T1000 (cell line): Measurements from ENCODE around the gene ABCG8.
"Not testable (repeated sequence)": the region's sequence is repeated elsewhere in the genome, so short reads cannot be mapped to it uniquely, and the experiment has no call there.

ENCODE experiments used
- DNase-seq: peaks from one replicate; lab custom pipeline; 2025; ENCODE audit warnings: mixed read lengths; lab: John Stamatoyannopoulos, UW

ABCG8 gene

DNA sequence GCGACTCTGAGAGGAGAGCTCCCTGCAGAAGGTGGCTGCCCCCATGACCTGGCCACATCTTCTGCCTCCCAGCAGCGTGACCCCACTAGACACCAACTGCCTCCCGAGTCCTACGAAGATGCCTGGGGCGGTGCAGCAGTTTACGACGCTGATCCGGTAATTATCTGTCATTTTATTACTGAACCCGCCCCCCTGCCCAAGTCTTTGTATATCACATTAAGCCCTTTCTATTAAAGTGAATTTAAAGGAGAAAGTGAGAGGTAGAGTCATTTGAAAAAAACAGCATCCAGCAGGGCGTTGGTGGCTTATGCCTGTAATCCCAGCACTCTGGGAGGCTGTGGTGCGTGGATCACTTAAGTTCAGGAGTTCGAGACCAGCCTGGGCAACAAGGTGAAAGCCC, 33.4 kb downstream of the ABCG8 start:
- DNase-seq = no peak

DNA sequence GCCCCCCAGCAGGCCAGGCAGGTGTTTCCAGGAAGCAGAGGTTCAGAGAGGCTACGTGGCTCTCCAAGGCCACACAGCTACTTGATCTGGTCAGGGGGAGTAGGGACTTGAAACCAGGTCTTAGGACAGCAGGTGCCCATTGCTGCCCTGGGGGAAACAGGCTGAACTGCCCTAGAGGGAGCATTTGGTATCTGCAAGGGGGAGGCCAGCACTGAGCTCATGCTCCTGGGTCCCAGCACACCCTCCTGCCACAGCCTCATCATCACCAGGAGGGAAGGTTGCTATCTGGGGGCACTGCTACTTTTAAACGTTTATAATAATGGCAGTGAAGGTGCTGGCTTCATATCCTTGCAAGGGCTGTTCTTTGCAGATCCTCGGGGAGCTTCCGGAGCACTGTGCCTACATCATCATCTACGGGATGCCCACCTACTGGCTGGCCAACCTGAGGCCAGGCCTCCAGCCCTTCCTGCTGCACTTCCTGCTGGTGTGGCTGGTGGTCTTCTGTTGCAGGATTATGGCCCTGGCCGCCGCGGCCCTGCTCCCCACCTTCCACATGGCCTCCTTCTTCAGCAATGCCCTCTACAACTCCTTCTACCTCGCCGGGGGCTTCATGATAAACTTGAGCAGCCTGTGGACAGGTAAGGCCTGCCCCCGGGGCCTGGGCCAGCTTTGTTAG, 36.1 kb downstream of the ABCG8 start:
- no peak for DNase-seq

DNA sequence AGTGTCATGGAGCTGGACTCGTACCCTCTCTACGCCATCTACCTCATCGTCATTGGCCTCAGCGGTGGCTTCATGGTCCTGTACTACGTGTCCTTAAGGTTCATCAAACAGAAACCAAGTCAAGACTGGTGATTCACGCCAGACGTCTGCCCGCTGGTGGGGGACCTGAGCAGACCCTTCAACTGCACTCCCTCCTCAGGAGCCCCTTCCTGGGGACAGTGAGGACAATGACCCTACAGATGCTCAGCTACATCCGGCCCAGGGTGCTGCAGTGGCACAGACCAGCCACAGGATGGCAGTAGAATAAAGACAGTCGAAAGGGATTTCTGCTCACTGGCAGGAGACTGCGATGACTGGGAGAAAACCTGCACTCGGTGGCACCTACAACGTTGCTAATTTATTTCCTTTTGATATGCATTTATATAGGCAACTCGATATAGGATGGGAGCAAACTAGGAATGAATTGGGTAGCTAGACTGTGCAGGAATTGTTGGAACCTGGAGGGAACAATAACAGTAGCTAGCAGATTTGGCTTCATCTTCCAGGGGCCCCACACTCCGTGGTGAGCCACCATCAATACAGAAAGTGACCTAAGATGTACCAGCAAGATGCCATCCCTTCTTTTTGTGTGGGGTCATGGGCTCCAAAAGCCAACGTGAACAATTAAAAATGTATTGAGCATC, 39.2 kb downstream of the ABCG8 start:
- DNase-seq = peak; percentile 30

DNA sequence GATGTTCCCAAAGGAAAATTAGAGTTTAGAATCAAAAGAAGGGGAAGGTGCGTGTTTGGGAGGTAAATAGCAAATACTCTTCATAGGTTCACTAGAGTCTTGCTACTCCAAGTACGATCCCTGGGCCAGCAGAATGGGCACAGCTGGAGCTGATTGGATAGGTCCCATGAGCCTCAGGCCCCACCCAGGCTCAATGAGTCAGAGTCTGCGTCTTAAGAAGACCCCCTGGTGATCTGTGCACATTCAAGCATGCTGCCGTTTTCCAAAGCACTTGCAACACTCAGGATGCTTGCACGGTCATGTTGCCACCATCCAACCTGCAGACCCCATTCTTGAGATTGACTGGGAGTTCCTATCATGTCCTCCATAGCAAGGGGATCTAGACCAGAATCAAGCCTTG, 40.5 kb downstream of the ABCG8 start:
- no peak for DNase-seq

DNA sequence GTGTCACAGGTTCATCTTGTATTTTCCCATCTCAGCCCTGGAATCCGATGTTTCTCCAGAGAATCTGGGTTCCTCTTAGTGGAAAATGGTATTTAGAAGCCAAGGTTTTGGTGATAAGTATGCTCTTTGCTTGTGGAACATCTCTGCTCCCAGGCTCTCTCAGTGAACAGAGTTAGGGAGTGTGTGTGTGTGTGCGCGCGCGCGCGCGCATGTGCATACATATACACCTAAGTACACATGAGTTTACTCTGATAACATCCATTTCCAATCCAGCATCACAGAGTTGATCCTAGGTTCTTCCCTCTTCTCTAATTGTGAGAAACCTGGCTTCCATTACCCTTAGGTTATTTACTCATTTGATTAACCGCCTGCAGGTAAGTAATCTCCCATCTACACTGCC, 41.7 kb downstream of the ABCG8 start:
- DNase-seq = no peak

DNA sequence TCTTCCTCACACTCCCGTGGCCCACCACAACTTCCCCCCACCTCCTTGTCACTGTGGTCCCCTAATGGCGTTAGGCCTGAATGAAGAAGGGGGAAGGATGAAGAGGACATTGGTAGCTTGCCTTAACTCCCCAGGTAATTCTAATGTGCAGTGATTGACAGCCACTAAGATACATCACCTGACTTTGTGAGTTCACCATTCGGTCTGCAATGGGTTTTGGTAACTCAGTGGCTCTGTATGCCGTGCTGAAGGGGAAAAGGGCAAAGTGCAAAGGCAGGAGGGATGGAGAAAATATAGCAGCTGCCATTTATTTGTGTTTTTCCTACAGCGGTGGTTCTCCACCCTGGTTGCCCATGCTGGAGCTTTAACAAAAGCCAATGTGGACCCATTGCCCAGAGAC, 42.2 kb downstream of the ABCG8 start:
- DNase-seq = no peak

DNA sequence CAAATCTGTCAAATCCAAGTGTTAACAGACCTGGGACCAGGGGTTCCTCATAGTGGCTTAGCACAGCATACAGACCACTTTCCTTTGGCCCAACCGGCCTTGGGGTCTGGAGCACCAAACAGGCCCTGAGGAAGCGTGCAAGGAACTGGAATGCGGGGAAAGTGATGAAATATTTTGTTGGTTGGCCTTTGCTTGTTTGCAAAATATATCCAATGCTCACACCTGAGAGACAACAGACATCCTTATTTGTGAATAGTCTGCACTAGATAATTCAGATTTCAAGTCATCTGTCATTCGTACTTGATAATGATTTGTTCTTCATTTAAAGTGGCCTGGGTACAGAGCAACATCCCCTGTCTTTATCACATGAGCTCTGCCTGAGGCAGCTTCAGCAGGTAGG, 43.5 kb downstream of the ABCG8 start:
- DNase-seq = no peak

DNA sequence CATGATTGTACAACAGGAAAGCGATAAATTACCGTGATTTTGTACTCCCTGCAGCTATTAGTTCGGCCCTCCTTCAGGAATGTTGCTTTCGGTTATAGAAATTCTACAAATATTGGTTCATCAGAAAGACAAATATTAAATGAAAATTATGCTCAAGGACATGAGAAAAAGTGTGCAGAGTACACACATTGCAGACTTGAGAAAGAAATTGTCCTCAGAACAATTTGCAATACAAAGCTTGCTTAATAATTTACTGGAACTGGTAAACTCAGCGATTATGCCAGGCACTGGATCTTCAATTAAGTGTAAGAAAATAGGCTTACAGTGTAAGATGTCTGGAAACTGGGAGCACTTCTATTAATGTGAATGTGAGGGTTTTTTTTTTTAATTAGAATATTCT, 45.9 kb downstream of the ABCG8 start:
- DNase-seq = no peak

DNA sequence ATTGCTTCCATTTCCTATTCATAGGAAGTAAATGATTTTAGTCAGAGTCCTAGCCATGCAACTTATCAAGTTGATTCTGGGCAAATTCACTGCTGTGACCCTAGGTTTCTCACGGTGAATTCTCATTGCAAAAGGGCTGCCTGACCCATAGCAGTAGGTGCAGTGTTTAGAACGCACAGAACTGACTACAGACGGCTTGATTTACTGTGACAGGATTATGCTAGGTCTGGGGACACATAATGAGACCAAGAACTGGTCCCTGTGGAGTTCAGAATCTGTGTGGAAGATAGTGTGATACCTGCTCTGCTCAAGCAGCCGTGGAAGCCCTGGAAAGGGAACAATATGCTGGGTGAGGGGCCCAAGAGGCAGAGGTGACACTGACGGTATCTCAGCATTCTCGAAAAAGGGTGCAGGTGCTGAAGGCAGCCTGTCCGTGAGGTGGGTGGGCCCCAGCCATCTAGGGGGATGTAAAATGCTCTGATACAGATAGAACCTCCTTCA, 46.4 kb downstream of the ABCG8 start:
- no peak for DNase-seq

DNA sequence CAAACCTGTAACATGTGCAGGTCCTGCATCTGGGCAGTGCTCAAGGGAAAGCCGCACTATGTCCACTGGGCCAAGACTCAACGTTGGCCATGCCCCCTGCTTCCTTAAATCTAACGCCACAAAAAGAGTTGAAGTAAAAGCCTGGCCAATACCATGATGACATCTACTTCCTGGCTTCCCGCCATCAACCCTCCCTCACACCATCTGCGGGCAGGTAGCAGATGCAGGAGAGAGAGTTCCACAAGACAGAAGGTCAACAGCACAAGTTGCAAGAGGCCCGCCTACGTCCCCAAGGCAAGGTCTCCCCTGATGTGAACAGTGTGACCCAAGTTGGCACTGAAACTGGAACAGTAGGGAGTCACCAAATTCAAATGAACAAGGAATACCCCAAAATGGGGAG, 48.4 kb downstream of the ABCG8 start:
- no peak for DNase-seq

DNA sequence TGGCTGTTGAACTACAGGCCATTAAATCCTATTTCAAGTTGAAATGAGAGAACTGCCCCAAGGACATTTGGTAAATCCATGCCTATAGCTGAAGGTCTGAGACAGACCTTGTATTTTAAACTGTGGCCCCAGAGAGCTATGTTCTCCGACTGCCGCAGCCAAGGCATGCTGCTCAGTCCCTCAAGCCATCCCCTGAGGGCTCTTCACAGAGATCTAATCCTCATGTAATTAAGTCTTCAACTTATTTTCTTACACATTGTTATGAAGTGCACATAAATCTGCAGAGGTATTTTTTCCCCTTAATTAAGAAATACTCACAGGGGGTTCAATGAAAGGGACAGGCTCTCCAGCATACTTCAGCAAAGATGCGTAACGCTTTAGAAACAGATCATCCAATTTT, 50.6 kb downstream of the ABCG8 start:
- no peak for DNase-seq

DNA sequence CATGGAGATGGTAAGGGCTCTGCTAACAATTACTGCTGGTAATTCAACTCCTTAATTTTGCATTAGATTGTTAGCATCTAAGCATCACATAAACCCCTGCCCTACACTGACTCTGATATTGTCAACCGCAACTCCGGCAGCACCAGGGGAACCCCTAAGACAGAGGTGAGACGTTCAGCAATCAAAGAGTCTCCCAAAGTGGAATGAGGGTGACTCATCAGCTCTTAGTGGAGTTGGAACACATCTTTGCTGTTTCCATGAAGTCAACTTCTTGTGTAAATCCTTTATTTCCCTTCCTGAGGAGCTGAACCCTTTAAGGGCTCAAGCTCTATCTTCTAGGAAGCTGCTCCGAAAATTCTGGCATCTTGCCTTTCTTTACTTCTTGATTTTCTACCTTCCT, 52.1 kb downstream of the ABCG8 start:
- no peak for DNase-seq

DNA sequence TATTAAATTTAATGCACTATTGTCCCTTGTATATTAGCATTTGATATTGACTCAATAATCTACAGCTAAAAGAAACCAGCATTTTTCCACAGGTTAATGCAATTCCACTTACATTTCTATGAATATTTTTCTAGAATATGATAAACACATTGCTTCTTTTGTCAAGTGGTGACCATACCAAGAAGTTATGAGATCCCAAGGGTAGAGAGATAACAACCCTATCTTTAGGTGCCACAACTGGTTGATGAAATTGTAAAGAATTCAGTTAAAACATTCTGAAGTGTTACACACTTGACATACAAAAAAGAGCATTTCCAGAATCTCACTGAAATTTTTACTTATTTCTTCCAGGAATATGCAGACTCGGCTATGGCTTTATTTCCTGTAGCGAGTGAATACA, 56.0 kb downstream of the ABCG8 start:
- no peak for DNase-seq

DNA sequence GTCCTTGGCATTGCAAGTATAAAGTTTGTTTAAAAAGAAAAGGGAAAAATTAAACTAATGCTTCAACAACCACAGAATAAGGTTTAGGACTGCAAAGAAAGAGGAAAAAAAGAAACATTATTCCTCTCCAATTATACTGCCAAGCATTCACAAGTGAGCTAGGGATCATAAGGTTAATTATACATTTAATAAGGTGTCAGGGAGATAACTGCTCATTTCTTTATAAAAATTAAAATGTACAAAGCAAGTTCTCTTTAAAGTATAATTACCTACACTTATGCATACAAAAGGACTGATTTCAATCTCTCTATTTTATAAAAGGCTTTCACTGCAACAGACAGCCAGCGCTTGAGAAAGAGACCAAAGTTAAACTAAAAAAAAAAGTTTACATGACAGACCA, 58.1 kb downstream of the ABCG8 start:
- DNase-seq = no peak

DNA sequence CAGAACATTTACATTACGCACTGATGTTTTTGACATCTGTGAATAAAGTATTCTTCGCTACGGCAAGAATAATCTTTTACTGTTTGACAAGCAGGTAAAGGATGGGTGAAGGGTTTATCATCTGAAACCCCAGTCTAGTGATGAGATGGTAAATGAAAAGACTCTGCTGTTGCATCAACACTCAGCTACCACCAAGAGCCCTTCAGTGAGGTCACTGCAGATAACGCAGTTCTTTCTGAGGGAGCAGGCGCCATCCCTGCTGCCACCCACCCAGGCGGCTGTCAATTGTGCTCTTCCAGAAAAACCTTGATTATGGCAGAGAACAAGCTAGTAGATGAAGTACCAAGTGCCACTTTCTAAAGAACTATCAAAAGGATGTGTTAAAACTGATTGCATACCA, 58.7 kb downstream of the ABCG8 start:
- DNase-seq = no peak

DNA sequence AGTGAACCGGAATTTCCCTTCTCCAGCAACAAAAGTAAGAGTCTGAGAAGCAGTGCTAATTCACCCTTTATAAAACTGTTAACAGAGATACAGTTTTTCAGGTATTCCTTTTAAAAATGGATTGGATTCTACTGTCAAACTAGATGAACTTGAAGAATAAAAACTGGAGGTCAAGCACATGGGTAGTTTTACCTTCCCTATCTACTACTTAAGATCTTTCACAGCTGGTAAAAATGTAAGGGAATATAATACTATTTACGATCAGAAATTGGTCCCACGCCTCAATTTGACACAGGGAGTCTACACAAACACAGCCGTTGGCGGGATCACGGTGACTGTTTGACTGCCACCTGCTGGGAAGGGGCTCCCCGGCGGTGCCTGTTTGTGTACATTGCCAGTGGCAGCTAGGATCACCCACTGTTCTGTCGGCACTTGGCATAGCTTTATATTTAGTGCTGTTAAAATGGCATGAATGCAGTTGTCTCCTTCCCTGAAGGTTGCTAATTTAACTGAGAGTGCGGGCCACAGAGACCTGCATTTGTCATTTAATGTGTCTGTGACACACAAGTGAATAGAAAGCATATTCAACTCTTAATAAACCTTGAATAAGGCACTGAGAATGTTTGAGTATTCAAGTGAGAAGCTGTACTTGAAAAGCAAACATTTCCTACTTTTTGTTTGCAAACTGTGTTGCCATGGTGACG, 59.5 kb downstream of the ABCG8 start:
- DNase-seq = no peak

DNA sequence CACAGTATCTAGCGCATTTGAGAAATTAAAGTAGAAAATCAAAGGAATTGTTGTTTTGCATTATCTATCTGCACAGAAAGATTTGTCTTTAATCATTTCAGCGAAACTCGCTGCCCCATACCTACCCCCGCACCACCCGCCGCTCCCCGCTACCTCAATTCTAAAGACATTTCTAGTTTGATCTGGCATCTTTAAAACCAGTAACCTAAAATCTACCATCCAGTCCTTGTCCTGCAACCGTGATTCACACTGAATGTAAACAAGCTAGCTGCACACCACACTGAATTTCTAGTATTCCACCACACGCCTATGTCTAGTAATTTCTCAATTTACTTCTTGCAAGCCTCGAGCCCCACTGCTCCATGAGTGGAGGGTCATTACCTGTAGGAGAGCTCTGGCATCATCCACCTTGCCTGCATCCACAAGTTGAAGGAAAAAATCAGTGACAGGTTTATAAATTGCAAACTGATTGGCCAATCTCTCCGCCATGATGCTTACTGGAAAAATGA, 60.1 kb downstream of the ABCG8 start:
- DNase-seq = no peak

DNA sequence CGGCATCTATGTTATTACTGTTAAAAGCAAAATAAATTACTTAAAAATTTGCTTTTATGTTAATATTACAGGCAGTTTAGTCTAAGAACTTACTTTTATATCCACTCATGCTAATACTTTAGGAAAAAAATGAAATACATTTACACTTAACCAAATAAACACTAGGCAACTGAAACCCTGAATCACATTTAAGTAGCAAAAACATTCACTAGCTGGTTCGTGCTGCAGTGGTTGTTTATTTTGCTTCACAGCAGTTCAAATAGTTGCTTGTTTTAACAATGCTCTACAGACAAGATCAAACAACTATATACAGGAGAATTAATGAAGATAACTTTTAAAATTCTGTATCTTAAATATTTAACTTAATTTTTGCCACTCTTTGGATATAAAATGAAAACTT, 60.8 kb downstream of the ABCG8 start:
- DNase-seq = no peak

DNA sequence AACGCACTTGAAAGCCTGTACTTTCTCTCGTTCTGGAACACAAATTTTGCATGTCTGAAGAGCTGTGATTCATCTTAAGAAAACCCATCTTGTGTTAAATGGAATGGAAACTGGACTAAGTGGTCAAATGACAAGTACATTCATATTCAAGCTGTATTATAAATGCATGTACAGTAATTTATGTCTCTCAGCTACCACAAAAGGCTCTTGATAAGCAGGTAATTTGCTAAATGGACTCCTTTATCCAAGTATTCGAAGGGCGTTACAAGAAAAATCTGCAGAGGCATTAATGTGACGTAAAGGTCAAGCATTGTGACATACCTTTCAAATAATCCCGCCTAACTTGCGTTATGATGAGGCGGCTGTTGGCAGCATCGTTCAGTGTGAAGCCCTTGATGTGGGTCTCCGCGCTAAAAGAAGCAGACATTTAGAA, 66.6 kb downstream of the ABCG8 start:
- DNase-seq = no peak

DNA sequence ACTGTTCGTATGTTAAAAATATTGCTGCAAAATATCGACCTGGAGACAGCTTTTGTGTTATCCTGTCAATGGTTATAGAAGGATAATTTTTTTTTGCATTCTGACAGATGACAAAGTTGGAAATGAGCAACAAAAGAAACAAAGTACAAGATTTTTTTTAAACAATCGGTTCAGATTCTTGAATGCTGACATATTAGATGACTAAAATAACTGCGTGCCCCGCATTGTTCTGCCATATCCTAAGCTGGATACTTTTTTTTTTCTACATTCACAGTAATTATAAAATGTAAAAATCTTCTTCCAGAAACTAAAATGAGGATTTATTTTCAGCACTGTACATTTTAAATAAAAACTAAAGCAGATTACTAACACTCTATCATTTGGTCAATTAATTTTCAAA, 67.1 kb downstream of the ABCG8 start:
- DNase-seq = no peak

DNA sequence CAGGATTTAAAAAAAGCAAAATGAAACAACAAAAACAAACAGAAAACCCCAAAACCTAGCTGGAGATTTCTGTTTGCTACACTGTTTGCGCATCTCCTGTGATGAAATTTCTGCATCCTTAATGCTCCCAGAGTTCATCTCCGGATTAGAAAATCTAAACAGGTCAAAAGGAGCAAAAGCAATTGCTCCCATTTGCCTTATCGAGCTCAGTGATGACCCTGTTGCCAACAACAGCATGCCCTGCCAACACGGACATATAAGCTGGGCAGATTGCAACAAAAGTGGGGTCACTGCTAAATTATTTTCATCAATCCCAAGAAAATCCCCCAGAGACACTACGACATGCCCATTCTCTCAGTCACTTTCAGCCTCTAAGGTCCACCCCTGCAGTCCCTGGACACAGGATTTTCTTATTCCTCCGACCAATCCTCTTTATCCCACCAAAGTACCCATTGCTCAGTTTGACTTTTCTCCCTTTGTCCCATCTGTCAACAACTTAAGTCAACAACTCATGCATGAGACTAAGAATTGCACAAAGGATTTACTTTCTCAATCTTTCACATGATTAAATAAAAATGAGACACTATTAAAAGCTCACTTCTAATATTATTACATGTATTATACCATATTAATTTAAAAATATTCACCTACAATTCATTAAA, 67.8 kb downstream of the ABCG8 start:
- DNase-seq = no peak

DNA sequence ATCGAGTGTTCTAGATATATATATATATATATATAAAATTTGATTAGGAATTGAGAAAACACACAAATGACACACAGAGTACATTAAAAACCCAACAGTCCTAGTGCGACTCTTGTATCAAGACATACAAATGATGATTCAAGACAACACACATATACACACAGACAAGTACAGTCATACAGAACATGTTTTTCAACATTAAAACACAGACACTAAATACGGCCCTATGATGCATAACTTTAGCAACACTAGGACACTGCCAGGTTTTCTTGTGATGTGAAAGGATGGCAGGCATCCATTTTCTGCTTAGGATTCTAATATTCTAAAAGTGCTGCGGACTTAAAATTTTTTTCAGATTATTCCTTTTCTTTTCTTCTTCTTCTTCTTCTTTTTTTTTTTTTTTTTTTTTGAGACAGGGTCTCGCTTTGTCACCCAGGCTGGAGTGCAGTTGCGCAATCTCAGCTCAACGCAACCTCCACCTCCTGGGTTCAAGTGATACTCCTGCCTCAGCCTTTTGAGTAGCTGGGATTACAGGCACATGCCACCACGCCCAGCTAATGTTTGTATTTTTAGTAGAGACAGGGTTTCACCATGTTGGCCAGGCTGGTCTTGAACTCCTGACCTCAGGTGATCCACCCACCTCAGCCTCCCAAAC, 72.5 kb downstream of the ABCG8 start:
- not testable (repeated sequence) for DNase-seq
